ENCODE data around the gene TMEM89.
A peak's percentile ranks its signal among the peaks of the same experiment; 100 is the strongest.

The TMEM89 gene, protein sequence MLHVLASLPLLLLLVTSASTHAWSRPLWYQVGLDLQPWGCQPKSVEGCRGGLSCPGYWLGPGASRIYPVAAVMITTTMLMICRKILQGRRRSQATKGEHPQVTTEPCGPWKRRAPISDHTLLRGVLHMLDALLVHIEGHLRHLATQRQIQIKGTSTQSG

DNA sequence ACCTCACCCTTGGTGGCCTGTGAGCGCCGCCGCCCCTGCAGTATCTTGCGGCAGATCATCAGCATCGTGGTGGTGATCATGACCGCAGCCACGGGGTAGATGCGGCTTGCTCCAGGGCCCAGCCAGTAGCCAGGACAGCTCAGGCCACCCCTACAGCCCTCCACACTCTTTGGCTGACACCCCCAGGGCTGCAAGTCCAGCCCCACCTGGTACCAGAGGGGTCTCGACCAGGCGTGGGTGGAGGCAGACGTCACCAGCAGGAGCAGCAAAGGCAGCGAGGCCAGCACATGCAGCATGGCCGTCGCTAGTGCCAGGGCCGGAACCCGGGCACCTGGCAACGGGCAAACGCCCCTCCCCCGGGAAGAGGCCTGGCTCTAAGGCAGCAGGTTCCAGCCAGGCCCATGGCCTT lies at the start of gene TMEM89:
TMEM89 (minus strand) TSS at position 309 of the 409 bp plus-strand sequence; CDS start at position 296, 13 bp downstream.
- no peak for DNase-seq
- in situ Hi-C loops (cut with MboI; ENCODE audit: low pct_unique_long_range_greater_than_20kb, low sequenced_read_pairs) = no loop called here

DNA sequence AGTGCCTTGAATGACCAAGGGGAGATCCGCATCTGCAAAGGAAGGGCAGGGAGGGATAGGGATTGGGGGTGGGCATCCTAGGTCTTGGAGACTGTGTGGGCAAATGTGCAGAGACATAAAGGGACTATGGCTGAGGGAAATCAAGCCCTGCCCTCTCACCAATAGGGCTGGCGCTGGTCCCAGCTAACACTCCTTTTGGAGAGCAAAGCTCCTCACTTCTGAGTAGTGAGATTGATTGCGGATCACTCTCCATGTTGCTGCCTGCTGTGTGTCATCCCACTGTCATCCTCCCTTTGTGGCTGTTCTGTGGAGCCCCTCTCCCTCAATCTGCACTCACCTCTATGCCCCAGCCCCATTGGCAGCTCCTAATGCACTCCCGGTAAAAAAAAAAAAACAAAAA lies 43.4 kb upstream of the TMEM89 start:
- no peak for DNase-seq
- in situ Hi-C loops (cut with MboI; ENCODE audit: low pct_unique_long_range_greater_than_20kb, low sequenced_read_pairs) = no loop called here

DNA sequence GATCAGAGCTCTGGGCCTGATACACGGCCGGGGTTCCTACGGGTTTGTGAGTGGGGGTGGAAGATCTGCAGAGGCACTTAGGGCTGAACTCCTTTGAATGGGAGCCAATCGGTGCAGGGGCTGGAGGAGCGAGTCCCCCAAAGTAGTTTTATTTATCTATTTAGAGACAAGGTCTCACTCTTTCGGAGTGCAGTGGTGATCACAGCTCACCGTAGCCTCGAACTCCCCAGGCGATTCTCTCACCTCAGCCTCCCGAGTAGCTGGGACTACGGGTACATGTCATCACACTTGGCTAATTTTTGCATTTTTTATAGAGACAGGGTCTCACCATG lies 42.7 kb upstream of the TMEM89 start:
- DNase-seq = no peak
- in situ Hi-C loops (cut with MboI; ENCODE audit: low pct_unique_long_range_greater_than_20kb, low sequenced_read_pairs) = no loop called here

DNA sequence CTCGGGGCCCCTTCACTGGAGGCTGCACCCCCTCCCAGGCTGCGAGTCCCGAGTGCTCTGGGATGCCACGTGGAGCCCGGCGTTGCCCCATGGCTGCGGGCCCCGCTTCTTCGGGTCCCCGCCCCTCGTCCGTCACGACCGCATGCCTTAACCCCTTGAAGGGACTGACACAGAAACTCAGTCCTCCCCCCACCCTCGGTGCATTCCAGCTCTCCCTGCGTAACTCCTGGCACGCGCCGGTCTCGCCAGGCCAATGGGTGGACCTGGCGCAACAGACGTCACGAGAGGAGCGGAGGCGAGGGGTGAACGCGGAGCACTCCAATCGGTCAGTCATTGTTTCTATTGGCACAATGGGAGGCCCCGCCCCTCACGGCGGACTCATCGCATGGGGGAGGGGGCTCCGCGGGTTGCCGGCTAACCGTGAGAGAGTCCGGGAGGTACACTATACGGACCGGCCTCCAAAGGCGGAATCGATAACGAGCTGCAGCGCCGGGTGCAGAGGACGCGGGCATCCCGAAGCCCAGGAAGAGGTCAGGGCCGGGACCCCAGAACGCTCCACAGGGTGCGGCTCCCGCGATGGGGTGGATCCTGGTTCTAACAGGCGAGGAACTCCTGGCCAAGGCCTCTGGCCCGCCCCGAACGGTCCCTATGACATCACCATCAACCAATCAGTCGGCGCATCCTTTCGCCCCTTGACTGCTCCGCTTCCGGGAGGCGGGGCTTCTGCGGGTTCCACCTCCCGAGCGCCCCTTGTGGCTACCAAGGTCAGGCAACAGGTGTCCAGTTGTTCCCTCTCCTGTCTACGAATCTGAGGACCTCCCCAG lies 42.1 kb upstream of the TMEM89 start:
- in situ Hi-C loops (cut with MboI; ENCODE audit: low pct_unique_long_range_greater_than_20kb, low sequenced_read_pairs) = no loop called here
- DNase-seq = peak; percentile 98

DNA sequence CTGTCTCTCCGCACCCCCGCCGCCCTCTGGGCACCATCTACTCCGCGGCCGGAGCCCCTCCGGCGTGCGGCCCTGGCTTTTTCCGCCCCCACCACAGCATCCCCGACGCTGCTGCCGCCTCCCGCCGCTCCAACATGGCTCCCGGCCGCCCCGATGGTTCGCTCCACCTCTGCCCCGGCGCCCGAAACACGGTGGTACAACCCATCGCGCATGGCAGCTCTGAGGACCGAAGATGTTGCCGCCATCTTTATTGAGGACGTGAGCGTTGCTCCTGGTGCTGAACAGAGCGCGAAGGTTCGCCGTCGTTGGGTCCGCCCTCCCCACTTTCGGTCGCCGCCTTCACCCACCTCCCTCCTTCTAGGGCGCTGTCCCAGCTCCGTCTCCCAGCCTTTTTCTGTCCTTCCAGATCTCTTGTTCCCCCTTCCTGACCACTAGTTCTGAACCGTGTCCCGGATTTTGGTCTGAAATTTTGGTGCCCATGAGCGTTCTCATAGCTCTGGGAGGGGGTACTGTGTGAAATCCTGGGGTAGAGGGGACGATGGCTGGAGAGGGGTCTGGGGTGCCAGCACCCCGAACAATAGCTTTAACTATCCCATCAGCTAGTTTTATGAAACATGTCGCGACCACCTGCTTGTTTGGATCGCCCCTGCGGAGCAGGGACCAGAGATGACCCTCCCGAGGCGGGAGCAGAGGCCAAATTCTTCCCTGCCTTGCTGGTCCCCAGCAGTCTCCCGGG lies 41.4 kb upstream of the TMEM89 start, which contains the start of gene CELSR3:
CELSR3 (minus strand) TSS at position 134 of the 736 bp plus-strand sequence. CDS start 252 bp downstream, outside the sequence.
- in situ Hi-C loops (cut with MboI; ENCODE audit: low pct_unique_long_range_greater_than_20kb, low sequenced_read_pairs) = no loop called here
- DNase-seq = no peak

DNA sequence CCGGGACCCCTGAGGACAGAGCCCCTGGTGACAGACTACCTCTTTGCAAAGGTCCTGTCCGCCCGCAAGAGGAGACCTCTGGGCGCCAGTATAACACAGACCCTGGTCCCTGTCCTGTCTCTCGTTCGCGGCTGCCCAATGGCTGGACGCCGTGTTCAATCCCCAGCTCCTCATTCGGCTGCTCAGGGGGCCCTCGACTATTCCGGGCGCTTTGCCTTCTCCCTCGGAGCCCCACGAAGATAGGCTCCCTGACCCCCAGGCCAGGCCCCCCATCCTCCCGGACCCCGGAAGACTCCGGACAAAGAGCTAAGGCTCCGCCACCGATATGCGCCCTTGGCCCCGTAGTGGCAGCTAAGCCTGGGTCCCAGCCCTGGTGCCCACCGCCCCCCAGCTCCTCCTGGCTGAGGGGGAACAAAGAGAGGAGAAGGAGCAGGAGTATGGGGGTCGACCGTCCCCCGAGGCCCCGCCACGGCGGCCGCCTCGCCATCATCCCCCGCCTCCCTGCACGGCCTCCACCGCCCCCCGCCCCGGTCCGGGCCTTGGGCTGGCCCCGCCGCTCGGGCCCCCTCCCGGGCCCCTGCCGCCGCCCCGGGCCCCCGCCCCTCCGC lies 40.7 kb upstream of the TMEM89 start:
- in situ Hi-C loops (cut with MboI; ENCODE audit: low pct_unique_long_range_greater_than_20kb, low sequenced_read_pairs) = no loop called here
- DNase-seq = no peak

DNA sequence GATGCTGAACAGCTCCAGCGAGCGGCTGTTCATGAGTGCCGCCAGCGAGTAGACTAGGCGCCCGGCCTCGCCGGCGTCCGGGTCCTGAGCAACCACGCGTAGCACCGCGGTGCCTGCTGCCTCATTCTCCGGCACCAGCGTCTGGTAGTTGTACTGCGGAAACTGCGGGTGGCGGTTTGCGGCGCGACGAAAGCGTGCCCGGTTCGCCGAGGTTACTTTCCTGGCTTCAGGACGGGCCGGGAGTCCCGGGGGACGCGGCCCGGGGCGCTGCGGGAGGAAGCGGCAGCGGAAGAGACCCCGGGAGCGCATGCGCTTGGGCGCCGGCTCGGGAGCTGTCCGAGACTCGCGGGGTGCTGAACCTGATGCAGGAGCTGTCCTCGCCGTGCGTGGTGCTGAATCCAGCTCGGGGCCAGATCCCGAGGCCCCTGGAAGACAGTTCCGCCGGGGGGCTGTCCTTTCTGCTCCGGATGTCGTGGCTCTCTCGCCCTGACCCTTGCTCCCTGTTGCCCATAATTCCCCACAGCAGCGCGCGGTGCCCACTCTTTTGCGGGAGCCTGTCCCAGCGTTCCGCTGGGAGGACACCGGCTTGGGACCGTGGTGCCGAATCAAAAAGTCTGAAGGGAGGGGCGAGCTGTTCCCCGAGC lies 40.1 kb upstream of the TMEM89 start:
- in situ Hi-C loops (cut with MboI; ENCODE audit: low pct_unique_long_range_greater_than_20kb, low sequenced_read_pairs) = no loop called here
- DNase-seq = peak; percentile 72

DNA sequence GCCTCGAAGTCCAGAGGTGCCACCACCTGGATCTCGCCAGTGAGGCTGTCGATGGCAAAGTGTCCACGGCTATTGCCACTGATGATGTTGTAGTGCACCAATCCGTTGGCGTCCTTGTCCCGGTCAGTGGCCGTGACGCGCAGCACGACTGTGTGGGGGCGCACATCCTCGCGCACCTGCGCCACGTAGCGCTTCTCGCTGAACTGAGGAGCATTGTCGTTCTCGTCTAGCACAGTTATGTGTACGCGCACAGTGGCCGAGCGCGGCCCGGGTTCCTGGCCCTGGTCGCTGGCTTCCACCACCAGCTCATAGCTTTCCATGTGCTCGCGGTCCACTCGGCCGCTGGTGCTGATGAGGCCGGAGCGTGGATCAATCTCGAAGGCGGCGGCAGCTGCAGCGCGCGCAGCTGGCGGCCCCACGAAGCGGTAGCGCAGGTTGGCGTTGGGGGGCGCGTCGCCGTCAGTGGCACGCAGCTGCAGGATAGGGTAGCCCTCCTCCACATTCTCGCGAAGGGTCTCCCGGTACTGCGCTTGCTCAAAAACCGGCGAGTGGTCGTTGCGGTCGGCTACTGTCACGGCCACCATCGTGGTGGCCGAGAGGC lies 39.3 kb upstream of the TMEM89 start:
- in situ Hi-C loops (cut with MboI; ENCODE audit: low pct_unique_long_range_greater_than_20kb, low sequenced_read_pairs) = no loop called here
- DNase-seq = no peak

DNA sequence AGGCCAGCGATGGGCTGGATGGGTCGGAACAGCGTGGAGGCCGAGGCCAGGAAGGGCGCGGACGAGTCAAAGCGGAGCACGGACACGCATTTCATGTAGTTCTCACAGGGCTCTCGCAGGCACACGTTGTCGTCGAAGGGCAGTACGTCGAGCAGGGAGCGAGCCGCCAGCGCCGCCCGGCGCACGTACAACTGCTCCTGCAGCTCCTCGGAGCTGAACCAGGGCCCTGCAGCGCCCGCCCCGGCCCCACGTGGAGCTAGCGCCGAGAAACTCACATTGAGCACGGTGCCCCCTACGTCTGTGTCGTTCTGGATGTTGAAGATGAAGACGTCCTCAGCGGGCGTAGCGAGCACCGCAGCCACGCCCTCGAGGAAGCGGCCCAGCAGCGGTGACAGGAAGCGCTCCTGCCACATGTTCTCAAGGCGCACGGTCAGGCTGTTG lies 35.3 kb upstream of the TMEM89 start:
- DNase-seq = no peak
- in situ Hi-C loops (cut with MboI; ENCODE audit: low pct_unique_long_range_greater_than_20kb, low sequenced_read_pairs) = no loop called here

DNA sequence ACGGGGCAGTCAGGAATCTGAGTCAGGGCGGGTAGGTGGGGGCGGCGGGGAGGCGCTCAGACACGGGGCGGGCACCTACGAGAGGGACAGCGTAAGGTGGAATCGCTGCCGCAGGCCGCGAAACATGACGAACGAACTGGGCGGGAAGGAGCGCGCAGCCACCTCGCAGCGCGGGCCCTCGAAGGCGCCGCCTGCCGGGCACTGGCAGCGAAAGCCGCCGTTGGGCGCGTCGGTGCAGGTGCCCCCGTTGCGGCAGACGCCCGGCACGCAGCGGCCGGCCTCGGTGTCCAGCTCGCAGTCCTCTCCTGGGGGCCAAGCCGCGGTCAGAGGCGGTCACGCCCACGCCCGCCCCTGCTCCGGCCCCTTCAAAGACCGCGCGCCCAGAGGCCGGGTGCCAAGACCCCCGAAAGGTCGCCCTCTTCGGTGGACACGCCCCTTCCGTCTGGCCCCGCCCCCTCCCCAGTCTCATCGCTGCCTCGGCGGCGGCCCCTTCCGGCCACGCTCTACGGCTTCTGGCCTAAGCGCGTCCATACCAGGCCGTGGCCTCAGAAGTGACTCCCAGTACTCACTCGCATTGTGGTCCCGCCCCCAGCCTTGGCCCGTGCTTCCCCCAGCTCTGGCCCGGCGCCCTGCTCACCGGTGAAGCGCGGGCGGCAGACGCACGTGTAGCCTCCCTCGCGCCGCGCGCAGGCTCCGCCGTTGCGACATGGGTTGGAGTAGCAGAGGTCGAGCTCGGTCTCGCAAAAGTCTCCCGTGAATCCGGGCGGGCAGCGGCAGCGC lies 34.7 kb upstream of the TMEM89 start:
- DNase-seq = peak; percentile 84
- in situ Hi-C loops (cut with MboI; ENCODE audit: low pct_unique_long_range_greater_than_20kb, low sequenced_read_pairs) = no loop called here

DNA sequence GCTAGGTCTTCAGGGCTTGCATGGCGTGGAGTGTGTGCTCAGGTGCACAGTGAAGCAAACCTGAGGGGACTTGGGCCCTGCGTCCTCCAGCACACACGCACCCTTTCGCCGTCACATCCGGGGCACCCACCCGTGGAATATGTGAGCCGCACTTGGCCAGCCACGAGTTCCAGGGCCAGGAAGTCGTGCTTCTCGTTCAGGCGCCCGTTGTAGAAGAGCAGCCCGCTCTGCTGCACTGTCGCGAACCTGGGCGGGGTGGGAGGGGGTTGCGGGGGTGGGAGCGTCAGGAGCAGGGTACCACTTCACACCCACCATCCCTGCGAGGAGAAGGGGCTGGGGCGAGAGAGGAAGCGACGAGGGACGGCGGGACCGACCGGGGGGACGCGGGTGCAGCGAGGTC lies 34.0 kb upstream of the TMEM89 start:
- no peak for DNase-seq

DNA sequence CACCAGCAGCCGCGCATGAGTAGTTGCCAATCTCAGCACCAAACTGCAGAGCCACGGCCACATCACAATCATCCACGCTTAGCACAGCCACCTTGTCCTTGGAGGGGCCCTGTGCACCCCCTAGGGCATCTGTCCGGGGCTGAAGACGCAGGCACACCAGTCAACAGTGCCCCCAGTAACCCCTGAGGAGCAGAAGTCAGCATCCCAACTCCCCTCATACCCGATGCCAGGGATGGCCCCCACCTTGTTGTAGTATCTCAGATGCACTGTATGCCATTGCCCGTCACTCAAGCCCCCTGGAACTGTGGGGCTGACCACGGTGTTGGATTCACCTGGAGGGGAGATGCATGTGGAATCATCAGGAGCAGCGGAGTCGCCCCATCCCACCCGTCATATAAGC lies 33.5 kb upstream of the TMEM89 start:
- in situ Hi-C loops (cut with MboI; ENCODE audit: low pct_unique_long_range_greater_than_20kb, low sequenced_read_pairs) = no loop called here
- no peak for DNase-seq

More for the DNA sequence above, 34.0 kb upstream of the TMEM89 start:
- in situ Hi-C loops (cut with MboI; ENCODE audit: low pct_unique_long_range_greater_than_20kb, low sequenced_read_pairs) = no loop called here

DNA sequence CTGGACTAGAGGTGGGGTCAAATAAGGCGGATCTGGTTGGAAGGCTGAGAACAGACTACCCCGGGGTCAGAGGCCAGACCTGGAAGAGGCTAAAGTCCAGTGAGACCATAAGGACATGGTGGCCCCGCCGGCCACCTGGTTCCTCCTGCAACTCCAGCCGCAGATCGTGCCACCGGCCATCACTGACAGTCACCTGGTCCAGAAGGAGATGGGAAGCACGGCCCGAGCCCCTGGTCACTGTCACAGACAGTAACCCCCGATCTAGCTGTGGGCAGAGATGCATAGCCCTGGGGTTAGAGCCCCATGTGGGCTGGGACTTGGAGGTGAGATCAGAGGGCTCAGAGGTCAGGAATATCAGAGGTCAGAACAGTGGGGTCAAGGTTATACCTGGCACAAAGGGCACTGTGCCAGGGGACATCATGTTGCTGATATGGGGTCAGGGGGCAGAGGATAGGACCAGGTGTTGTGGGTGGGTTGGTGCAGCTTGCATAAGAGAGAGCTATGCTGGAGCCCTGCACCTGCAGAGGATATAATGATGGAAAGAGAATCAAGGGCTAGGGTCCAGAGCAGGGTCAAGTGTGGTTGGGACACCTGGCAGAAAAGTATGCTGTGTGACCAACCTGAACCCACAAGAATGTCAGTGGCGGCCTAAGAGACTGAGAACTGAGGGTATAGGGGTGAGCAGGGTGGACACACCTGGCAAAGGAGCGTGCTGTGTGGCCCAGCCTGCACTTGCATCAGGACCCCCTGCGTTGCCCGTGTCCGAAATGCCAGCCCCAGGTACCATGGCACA lies 31.6 kb upstream of the TMEM89 start:
- in situ Hi-C loops (cut with MboI; ENCODE audit: low pct_unique_long_range_greater_than_20kb, low sequenced_read_pairs) = no loop called here
- no peak for DNase-seq

DNA sequence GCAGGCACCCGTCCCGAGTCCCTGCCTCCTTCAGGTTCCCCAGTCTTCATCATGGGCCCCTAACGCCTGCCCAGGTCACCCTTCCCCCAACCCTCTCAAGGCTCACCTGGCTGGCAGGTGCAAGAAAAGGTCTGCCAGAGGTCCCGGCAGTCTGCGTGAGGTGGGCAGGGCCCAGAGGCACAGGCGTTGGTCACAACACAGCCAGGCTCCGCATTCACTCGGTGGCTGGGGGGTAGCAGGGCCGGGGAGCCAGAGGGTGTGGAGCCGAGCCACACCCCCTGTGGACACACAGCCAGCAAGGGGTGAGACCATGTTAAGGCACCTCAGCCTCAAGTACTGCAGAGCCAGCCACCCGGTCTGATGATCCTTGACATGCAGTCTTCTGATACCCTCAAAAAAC lies 30.2 kb upstream of the TMEM89 start:
- DNase-seq = no peak

DNA sequence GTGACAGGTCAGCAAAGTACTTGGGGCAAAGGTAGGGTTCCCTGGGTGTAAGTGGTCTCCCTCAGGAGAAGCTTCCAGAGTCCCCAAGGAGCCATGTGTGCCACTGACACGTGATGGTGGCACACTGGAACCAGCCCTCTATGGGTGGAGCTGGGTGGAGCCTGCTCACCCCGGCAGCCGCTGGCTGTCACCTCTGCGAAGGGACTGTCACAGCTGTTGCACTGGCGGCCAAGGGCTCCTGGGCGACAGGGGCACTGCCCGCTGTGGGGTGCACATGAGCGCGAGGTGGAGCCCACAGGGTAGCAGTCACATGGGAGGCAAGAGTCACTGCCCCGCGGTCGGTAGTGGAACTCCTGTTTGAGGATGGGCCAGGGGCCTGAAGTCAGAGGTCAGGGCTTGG lies 29.2 kb upstream of the TMEM89 start:
- no peak for DNase-seq
- in situ Hi-C loops (cut with MboI; ENCODE audit: low pct_unique_long_range_greater_than_20kb, low sequenced_read_pairs) = no loop called here

More for the DNA sequence above, 30.2 kb upstream of the TMEM89 start:
- in situ Hi-C loops (cut with MboI; ENCODE audit: low pct_unique_long_range_greater_than_20kb, low sequenced_read_pairs) = no loop called here

DNA sequence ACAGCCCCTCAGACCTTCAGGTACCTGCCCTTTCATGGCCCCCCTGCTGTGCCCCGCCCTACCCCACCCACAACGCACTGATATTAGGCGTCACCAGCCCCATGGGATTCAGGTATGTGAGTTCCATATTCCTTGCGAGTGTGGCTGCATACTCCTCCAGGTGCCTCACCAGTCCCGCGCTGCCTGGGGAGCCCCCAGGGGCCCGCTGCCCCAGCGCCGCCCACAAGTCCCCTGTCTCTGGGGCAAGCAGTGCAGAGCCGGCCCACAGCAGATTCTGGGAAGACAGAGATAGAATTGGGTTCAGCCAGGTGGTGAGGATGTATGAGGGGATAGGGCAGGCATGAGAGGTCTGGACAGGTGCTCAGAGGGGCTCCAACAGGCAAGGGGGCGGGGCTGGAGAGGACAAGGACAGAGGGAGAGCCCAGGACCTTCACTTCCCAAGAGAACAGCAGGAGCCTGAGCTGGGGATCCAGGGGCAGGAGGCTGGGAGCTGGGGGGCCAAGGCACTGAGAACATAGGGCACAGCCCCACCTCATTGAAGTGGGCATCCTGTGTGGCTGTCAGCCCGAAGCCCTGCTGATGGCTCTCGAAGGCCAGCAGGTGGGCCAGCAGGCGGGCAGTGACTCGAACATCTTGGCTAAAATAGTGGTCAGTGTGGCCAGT lies 26.8 kb upstream of the TMEM89 start:
- no peak for DNase-seq
- in situ Hi-C loops (cut with MboI; ENCODE audit: low pct_unique_long_range_greater_than_20kb, low sequenced_read_pairs) = no loop called here

DNA sequence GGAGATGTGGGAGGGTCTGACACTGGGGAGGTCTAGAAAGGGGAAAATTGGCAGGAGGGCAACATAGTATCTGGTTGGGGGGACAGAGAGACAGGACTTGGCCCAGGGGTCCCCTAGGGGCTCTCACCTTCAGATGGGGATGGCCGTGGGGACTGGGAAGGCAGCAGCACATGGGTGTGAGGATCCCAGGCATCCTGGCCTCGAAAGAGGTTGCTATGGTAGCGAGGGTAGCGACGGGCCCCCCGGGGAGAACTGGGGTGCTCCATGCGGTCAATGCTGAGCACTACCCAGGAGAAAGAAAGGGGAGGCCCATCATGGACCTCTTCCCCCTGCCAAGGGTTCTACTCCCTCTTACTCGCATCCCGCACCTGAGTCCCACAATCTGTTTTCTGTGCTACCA lies 26.1 kb upstream of the TMEM89 start:
- no peak for DNase-seq
- in situ Hi-C loops (cut with MboI; ENCODE audit: low pct_unique_long_range_greater_than_20kb, low sequenced_read_pairs) = no loop called here

All from KBM-7 (cell line).